IMR-90 (cell line): ENCODE results near the gene SLC41A1. TPM values are rescaled to one million over a fixed set of nuclear protein-coding genes. Genes with fewer than 3 reads are reported as not detected.

Source experiments
- ATAC-seq: fragments of 200-7000 bp; cut with Tn5 transposase; 2 replicates; pipeline ENCODE4 v1.9.1; 2020; ENCODE audit warnings: low read depth, mild to moderate bottlenecking, moderate library complexity
- BruUV-seq: library from RNA; stranded (reverse); fragments of 400-500 nt; replicated peaks from 2 replicates; lab custom pipeline; 2021; lab: Mats Ljungman, UMichigan
- CTCF ChIA-PET: fragments of 300-600 bp; formaldehyde crosslinking; extraction: SDS; loops from one replicate; lab custom pipeline; 2021; ENCODE audit warnings: antibody characterized with exemption; lab: Yijun Ruan, JAX
- POLR2A ChIA-PET: fragments of 300-600 bp; sonication (Branson Sonifier 250); formaldehyde crosslinking; loops from one replicate; lab custom pipeline; 2022; ENCODE audit warnings: antibody characterized with exemption; ENCODE audit not compliant: unreplicated experiment; lab: Charles Lee
- DNase-seq: peaks from one replicate; pipeline ENCODE4 v3.0.0; 2013
- H2AFZ ChIP-seq: replicated peaks from 2 replicates; pipeline ENCODE3; 2013; ENCODE audit warnings: low read length, mild to moderate bottlenecking; ENCODE audit not compliant: poor library complexity
- H2AK5ac ChIP-seq: 2 replicates; pipeline ENCODE4 v1.6.1; 2013; ENCODE audit warnings: low read depth, low read length, inconsistent platforms
- H2AK9ac ChIP-seq: replicated peaks from 2 replicates; pipeline ENCODE3; 2013; ENCODE audit warnings: mild to moderate bottlenecking, low read depth, low read length, moderate library complexity; ENCODE audit not compliant: poor library complexity
- H2BK120ac ChIP-seq: 2 replicates; pipeline ENCODE4 v1.6.1; 2013; ENCODE audit warnings: low read depth, low read length, inconsistent platforms
- H2BK15ac ChIP-seq: 3 replicates; pipeline ENCODE4 v1.6.1; 2013; ENCODE audit warnings: low read depth, low read length, inconsistent platforms
- H2BK20ac ChIP-seq: 2 replicates; pipeline ENCODE4 v1.6.1; 2013; ENCODE audit warnings: low read depth, mild to moderate bottlenecking, inconsistent platforms, low read length, moderate library complexity
- H2BK5ac ChIP-seq: 2 replicates; pipeline ENCODE4 v1.6.1; 2013; ENCODE audit warnings: mild to moderate bottlenecking, low read depth, low read length, inconsistent platforms; ENCODE audit not compliant: poor library complexity, severe bottlenecking
- H3K14ac ChIP-seq: replicated peaks from 2 replicates; pipeline ENCODE4 v1.6.1; 2013; ENCODE audit warnings: low read depth, low read length, inconsistent platforms
- H3K18ac ChIP-seq: 2 replicates; pipeline ENCODE4 v1.6.1; 2013; ENCODE audit warnings: low read depth, low read length, control low read depth
- H3K23ac ChIP-seq: 2 replicates; pipeline ENCODE4 v1.6.1; 2013; ENCODE audit warnings: low read depth, low read length, inconsistent platforms
- H3K27ac ChIP-seq: 2 replicates; pipeline ENCODE4 v1.5.1; 2013; ENCODE audit warnings: mild to moderate bottlenecking, control low read depth, low read length; ENCODE audit not compliant: insufficient read depth
- H3K27me3 ChIP-seq: 2 replicates; pipeline ENCODE4 v1.6.1; 2013; ENCODE audit warnings: low read length; ENCODE audit not compliant: control insufficient read depth, insufficient read depth
- H3K36me3 ChIP-seq: 2 replicates; pipeline ENCODE4 v1.6.1; 2013; ENCODE audit warnings: low read length, mixed read lengths; ENCODE audit not compliant: control insufficient read depth, insufficient read depth
- H3K4ac ChIP-seq: 2 replicates; pipeline ENCODE4 v1.6.1; 2013; ENCODE audit warnings: low read depth, low read length, inconsistent platforms
- H3K4me1 ChIP-seq: 2 replicates; pipeline ENCODE4 v1.6.1; 2013; ENCODE audit warnings: low read length, mixed read lengths; ENCODE audit not compliant: control insufficient read depth, insufficient read depth
- H3K4me2 ChIP-seq: 2 replicates; pipeline ENCODE4 v1.6.1; 2013; ENCODE audit warnings: low read depth, mild to moderate bottlenecking, control low read depth, low read length, moderate library complexity
- H3K4me3 ChIP-seq: 2 replicates; pipeline ENCODE4 v1.5.1; 2013; ENCODE audit warnings: low read depth, mild to moderate bottlenecking, control low read depth, low read length, moderate library complexity; ENCODE audit not compliant: insufficient read depth
- H3K56ac ChIP-seq: 2 replicates; pipeline ENCODE4 v1.6.1; 2013; ENCODE audit warnings: low read length, inconsistent platforms; ENCODE audit not compliant: insufficient read depth; ENCODE audit errors: extremely low read depth
- H3K79me1 ChIP-seq, 2 experiments: 2 replicates each; pipeline ENCODE4 v1.6.1; 2013; ENCODE audit warnings: low read length in 2 of 2, inconsistent platforms in 1 of 2, low read depth in 1 of 2
- H3K9ac ChIP-seq: 2 replicates; pipeline ENCODE4 v1.6.1; 2013; ENCODE audit warnings: low read depth, low read length, control low read depth
- H3K9me1 ChIP-seq: 2 replicates; pipeline ENCODE4 v1.6.1; 2013; ENCODE audit warnings: low read length, inconsistent platforms; ENCODE audit not compliant: insufficient read depth
- H3K9me3 ChIP-seq: 2 replicates; pipeline ENCODE4 v1.6.1; 2013; ENCODE audit warnings: low read length; ENCODE audit not compliant: control insufficient read depth, insufficient read depth
- H4K20me1 ChIP-seq: 2 replicates; pipeline ENCODE4 v1.6.1; 2013; ENCODE audit warnings: low read length, inconsistent platforms; ENCODE audit not compliant: insufficient read depth
- H4K5ac ChIP-seq: 2 replicates; pipeline ENCODE4 v1.6.1; 2013; ENCODE audit warnings: mild to moderate bottlenecking, low read depth, low read length, control low read depth
- H4K8ac ChIP-seq, 2 experiments: 2 replicates each; pipeline ENCODE4 v1.6.1; 2013; ENCODE audit warnings: low read depth in 2 of 2, low read length in 2 of 2, control low read depth in 1 of 2, inconsistent platforms in 1 of 2
- H4K91ac ChIP-seq: 2 replicates; pipeline ENCODE4 v1.6.1; 2013; ENCODE audit warnings: low read depth, low read length, inconsistent platforms; ENCODE audit not compliant: insufficient read depth
- CEBPB ChIP-seq: IDR thresholded peaks from 2 replicates; pipeline ENCODE4 v1.6.1; 2012; ENCODE audit warnings: low read depth, low read length, improper control_type of control experiment
- CHD1 ChIP-seq: IDR thresholded peaks from 2 replicates; pipeline ENCODE4 v1.6.1; 2012; ENCODE audit warnings: low read depth, low read length, improper control_type of control experiment
- CTCF ChIP-seq: conservative IDR thresholded peaks from 2 replicates; pipeline ENCODE4 v1.5.1; 2012; ENCODE audit warnings: mild to moderate bottlenecking, low read depth, low read length, improper control_type of control experiment
- ELK1 ChIP-seq: fragments of 150-350 bp; IDR thresholded peaks from 2 replicates; pipeline ENCODE4 v1.6.1; 2016; ENCODE audit warnings: low read depth, mild to moderate bottlenecking, low read length, moderate library complexity, borderline replicate concordance
- FOS ChIP-seq: fragments of 150-350 bp; IDR thresholded peaks from 2 replicates; pipeline ENCODE4 v1.6.1; 2016; ENCODE audit warnings: low read depth, low read length
- MAZ ChIP-seq: IDR thresholded peaks from 2 replicates; pipeline ENCODE4 v1.6.1; 2012; ENCODE audit warnings: low read depth, mild to moderate bottlenecking, low read length, improper control_type of control experiment, moderate library complexity, borderline replicate concordance
- MXI1 ChIP-seq: IDR thresholded peaks from 2 replicates; pipeline ENCODE4 v1.6.1; 2012; ENCODE audit warnings: low read depth, mild to moderate bottlenecking, low read length, moderate library complexity, borderline replicate concordance
- POLR2A ChIP-seq: IDR thresholded peaks from 2 replicates; pipeline ENCODE4 v1.6.1; 2012; ENCODE audit warnings: mild to moderate bottlenecking, low read depth, low read length
- RAD21 ChIP-seq: IDR thresholded peaks from 2 replicates; pipeline ENCODE4 v1.6.1; 2012; ENCODE audit warnings: low read length, improper control_type of control experiment
- RCOR1 ChIP-seq: IDR thresholded peaks from 2 replicates; pipeline ENCODE4 v1.6.1; 2012; ENCODE audit warnings: mild to moderate bottlenecking, low read length, improper control_type of control experiment; ENCODE audit not compliant: insufficient replicate concordance
- RFX5 ChIP-seq: IDR thresholded peaks from 2 replicates; pipeline ENCODE4 v1.8.0; 2012; ENCODE audit warnings: low read depth, mild to moderate bottlenecking, low read length, moderate library complexity
- SMC3 ChIP-seq: fragments of 150-350 bp; IDR thresholded peaks from 2 replicates; pipeline ENCODE4 v1.6.1; 2016; ENCODE audit warnings: low read depth, mild to moderate bottlenecking, antibody characterized with exemption, low read length, moderate library complexity
- USF2 ChIP-seq: fragments of 150-350 bp; IDR thresholded peaks from 2 replicates; pipeline ENCODE4 v1.6.1; 2017; ENCODE audit warnings: mild to moderate bottlenecking, antibody characterized with exemption, low read length, low read depth
- WGBS, 2 experiments: methylation state at CpG; one replicate each; pipeline versions ENCODE4 v1.1.5 to v1.1.7; 2013; ENCODE audit warnings: missing lambda C conversion rate in 2 of 2; ENCODE audit not compliant: insufficient read length in 1 of 2; ENCODE audit errors: extremely low coverage in 2 of 2; 5-methylcytosine and 5-hydroxymethylcytosine counted together
- dilution Hi-C: fragments of 300-500 bp; cut with HindIII; formaldehyde crosslinking; loops from one replicate; pipeline ENCODE4 v1.14.3; 2018; ENCODE audit warnings: low sequenced_read_pairs; ENCODE audit not compliant: unreplicated experiment
- in situ Hi-C: fragments of 300-500 bp; cut with MboI; formaldehyde crosslinking; loops from 3 replicates; pipeline ENCODE4 v1.14.3; 2019; ENCODE audit warnings: low sequenced_read_pairs, inconsistent platforms, mixed read lengths
- intact Hi-C: fragments of 100-400 bp; cut with micrococcal nuclease; formaldehyde crosslinking; loops from 2 replicates; pipeline ENCODE4 v1.10.0; 2022
- polyA plus RNA-seq, 3 experiments: library from polyadenylated mRNA; depleted of rRNA; stranded (reverse); fragments of >200 nt; gene quantifications; 2 replicates each; pipeline ENCODE4 v1.2.3, GENCODE V29; 2012; ENCODE audit warnings: low replicate concordance in 1 of 3
- total RNA-seq: library from RNA; depleted of rRNA; stranded (reverse); fragments of >200 nt; gene quantifications from 2 replicates; pipeline ENCODE4 v1.2.3, GENCODE V29; 2012

The SLC41A1 gene
- total and polyA plus RNA-seq, 2 of the 4 experiments (the other 2 are of a cell fraction) = 6.3 to 26.3 TPM

GRCh38 chr1:205754857-205755256 lies 58.1 kb downstream of the SLC41A1 start:
- H3K36me3 ChIP-seq = no peaks in the 10 kb centered on the region
- no peak overlapping the region for H2BK120ac ChIP-seq
- H3K56ac ChIP-seq = no peak overlapping the region
- H2AK5ac ChIP-seq = no peak overlapping the region
- no peak overlapping the region for H3K4me2 ChIP-seq
- intact Hi-C loops = no loop called here
- no peak overlapping the region for H3K4me3 ChIP-seq
- no peaks in the 10 kb centered on the region; a peak in 1 of 4 replicates for H3K79me1 ChIP-seq
- no peak overlapping the region for H4K91ac ChIP-seq
- no peaks in the 10 kb centered on the region for H3K9me3 ChIP-seq
- peaks cover 2% of the 10 kb centered on the region for H3K9me1 ChIP-seq
- TF ChIP-seq POLR2A (no peak), CTCF (no peak), CHD1 (no peak), ELK1 (no peak), SMC3 (no peak), MXI1 (no peak), CEBPB (no peak), RFX5 (no peak), RAD21 (no peak), RCOR1 (no peak), FOS (no peak), USF2 (no peak), MAZ (no peak)
- H3K23ac ChIP-seq = no peak overlapping the region
- H2AFZ ChIP-seq = no peak overlapping the region
- no peak overlapping the region for H2AK9ac ChIP-seq
- H3K14ac ChIP-seq = no peak overlapping the region
- no peak overlapping the region for H2BK15ac ChIP-seq
- H3K27me3 ChIP-seq = no peaks in the 10 kb centered on the region; the same call in 1 of the 2 replicates
- no CpG with 5 or more reads among the region's 5 CpGs for WGBS, 2 experiments
- DNase-seq (no peak), ATAC-seq (no peak)
- H4K20me1 ChIP-seq = no peaks in the 10 kb centered on the region
- in situ Hi-C loops = no loop called here
- H3K9ac ChIP-seq = no peak overlapping the region
- no peak overlapping the region for H2BK20ac ChIP-seq
- no peak overlapping the region for H4K8ac ChIP-seq
- no peaks in the 10 kb centered on the region for H3K4me1 ChIP-seq
- CTCF ChIA-PET = no interaction called here
- H3K18ac ChIP-seq = no peak overlapping the region
- no peak overlapping the region for H3K27ac ChIP-seq
- H3K4ac ChIP-seq = no peak overlapping the region
- dilution Hi-C loops = no loop called here
- no TSS peak for BruUV-seq
- H4K5ac ChIP-seq = no peak overlapping the region
- H2BK5ac ChIP-seq = no peak overlapping the region
- POLR2A ChIA-PET = no interaction called here
